Measurements from ENCODE around the gene GNAO1.

- TF ChIP-seq, protein P1, sequence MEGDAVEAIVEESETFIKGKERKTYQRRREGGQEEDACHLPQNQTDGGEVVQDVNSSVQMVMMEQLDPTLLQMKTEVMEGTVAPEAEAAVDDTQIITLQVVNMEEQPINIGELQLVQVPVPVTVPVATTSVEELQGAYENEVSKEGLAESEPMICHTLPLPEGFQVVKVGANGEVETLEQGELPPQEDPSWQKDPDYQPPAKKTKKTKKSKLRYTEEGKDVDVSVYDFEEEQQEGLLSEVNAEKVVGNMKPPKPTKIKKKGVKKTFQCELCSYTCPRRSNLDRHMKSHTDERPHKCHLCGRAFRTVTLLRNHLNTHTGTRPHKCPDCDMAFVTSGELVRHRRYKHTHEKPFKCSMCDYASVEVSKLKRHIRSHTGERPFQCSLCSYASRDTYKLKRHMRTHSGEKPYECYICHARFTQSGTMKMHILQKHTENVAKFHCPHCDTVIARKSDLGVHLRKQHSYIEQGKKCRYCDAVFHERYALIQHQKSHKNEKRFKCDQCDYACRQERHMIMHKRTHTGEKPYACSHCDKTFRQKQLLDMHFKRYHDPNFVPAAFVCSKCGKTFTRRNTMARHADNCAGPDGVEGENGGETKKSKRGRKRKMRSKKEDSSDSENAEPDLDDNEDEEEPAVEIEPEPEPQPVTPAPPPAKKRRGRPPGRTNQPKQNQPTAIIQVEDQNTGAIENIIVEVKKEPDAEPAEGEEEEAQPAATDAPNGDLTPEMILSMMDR (IDR thresholded peaks at IDR 0.05) = no peak
- TF ChIP-seq EZH2 (IDR thresholded peaks at IDR 0.05) (no peak), EZH2phosphoT487 (IDR thresholded peaks at IDR 0.05) (no peak)
Measured at GRCh38 chr16:56247808-56248207, 56.5 kb downstream of the GNAO1 start.

Data from neural progenitor cell (in vitro differentiated cells).